CD4-positive, alpha-beta T cell treated with Interleukin-15 for 1 hour (primary cell): ENCODE results near the gene PPA1.
"Not testable (repeated sequence)": the region's sequence is repeated elsewhere in the genome, so short reads cannot be mapped to it uniquely, and the experiment has no call there.

Experiments
- DNase-seq: peaks from one replicate; pipeline ENCODE4 v3.0.0-alpha.2; 2020

The PPA1 gene

DNA sequence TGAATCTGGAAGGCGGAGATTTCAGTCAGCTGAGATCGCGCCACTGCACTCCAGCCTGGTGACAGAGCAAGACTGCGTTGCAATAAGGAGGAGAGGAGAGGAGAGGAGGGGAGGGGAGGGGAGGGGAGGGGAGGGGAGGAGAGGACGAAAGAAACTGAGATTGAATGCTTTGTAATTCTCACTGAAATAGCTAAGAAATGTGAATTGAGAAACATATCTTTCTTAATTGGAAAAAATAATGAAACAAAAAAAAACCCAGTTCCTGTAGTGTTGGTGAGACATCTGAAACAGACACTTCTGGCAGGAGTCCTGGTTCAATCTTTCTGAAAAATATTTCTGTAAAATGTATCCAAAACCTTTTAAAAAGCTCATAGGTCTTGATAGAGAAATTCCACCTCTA, 26.5 kb downstream of the PPA1 start:
- no peak for DNase-seq

DNA sequence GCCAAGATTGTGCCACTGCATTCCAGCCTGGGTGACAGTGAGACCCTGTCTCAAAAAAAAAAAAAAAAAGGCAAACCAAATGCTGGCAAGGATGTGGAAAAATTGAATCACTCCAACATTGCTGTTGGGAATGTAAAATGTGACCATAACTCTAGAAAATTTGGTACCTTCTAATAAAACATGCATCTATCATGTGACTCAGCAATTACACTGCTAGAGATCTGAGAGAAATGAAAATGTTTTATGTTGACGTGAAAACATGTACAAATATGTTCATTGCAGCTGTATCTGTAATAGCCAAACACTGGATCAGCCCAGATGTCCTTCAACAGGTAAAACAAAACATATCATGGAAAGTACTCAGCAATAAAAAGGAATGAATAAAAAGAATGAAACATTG, 32.1 kb downstream of the PPA1 start:
- no peak for DNase-seq

DNA sequence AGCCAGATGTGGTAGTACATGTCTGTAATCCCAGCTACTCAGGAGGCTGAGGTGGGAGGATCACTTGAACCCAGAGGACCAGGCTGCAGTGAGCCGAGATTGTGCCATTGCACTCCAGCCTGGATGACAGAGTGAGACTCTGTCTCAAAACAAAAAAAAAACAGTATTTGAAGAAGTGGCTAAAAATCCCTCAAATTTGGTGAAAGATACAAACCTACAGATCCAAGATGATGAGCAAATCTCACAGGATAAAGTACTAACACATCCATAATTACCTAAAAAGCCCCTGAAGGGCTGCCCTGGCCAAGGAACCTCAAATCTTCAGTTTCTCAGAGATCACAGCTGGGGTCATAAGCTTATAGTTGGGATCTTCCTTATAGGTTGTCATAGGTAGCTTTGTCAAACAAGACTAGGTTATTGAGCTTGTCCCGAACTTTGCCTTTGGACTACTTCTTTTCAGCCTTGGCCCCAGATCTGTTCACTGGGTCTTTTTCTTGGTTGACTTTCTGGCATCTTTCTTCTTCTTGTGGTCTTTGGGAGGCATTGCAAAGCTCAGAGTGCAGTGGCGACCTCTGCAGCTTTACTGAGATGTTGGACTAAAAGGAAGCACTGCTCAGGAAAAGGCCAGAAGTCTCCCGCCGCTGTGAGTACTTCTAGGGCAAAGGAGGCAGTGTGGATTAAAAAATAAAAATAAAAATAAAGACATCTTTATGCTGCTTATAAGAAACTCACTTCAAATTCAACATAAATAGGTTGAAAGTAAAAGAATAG, 34.3 kb downstream of the PPA1 start:
- DNase-seq = no peak

DNA sequence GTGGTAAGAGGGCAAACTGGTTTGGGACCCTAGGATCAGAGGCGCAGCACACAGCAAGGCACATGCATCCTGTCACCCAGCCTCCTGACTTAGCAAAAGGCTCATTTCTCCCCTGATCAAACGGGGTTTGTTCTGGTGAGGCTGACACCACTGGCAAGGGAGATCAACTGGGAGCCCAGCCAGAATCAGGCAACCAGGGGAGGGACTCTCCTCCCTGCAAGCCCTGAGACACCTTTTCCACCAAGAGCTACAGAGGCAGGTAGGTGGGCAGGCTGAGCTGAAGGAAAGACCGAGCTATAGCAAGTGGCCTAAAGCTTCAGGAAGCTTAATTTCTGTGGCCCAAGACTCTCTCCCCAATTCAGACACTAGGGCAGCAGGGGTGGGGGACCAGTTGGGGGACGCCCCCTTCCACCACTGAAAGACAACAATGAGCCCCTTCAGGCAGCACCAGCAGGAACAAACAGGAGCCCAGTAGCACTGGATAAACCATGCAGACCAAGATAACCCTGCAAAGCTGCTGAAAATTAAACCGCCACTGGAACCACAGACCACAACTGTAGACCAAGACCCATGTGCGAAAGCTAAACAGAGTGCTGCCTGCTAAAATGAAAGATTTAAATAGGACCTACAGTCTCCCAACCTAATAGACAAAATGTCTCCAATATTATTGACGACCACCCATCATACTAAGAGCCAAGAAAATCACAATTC, 35.8 kb downstream of the PPA1 start:
- no peak for DNase-seq

DNA sequence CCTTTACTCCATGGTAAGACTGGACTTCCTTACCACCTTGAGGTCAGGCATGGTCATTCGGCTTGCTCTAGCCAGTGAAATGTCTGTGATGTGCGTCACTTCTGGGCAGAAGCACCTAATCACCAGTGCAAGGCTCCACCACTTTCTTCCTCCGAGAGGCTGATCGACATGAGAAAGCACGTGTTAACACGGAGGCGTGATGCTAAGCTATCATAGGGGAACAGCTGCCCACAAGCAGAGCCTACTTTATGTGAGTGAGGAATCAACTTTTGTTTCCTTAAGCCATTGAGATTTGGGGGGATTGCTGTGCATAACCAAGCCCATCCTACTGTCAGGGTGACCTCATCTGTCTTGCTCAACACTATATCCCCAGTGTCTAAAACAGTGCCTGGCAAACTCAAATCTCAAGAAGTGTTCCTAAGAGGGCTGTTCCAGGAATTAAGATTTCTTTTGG, 39.8 kb downstream of the PPA1 start:
- no peak for DNase-seq

DNA sequence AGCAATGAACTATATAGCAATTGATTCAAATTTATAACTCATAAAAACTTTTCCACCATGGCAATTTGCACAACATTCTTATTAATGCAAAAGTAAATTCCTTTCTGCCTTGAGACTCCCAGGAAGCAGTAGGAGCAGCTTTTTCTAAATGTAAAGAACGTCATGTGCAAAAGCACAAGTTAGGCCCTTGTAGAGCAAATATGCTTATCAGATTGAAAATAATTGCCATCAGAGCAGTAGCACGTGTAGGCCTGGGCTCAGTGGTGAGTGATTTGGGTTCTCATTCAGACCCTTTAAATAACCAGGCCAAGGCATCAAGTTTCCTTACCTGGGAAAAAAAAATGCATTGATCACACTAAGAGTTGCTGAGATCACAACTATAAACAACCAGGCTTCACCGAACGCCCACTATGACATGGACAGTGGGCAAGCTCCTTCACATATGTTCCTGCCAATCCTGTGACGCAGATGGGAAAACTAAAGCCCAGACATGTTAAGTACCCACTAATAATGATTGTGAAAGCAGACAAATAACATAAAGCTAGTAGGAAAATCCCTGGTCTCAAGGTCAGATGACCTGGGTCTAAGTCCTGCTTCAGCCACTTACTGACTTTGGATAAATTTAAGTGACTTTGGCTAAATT, 40.8 kb downstream of the PPA1 start:
- no peak for DNase-seq

DNA sequence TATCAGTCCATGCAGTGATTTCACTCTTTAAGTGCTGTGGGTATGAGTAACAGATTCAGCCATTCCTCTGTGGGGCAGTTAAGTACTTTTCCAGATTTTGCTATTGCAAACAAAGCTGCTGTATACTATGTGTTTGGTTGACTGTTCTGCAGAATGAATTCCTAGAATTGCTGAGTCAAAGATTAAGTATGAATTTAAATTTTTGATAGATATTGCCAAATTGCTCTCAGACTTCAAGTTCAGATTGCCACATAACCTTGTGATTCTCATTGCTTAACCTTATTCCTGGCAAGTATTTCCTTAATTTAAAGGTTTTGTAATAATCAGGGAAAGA, 41.3 kb downstream of the PPA1 start:
- no peak for DNase-seq

DNA sequence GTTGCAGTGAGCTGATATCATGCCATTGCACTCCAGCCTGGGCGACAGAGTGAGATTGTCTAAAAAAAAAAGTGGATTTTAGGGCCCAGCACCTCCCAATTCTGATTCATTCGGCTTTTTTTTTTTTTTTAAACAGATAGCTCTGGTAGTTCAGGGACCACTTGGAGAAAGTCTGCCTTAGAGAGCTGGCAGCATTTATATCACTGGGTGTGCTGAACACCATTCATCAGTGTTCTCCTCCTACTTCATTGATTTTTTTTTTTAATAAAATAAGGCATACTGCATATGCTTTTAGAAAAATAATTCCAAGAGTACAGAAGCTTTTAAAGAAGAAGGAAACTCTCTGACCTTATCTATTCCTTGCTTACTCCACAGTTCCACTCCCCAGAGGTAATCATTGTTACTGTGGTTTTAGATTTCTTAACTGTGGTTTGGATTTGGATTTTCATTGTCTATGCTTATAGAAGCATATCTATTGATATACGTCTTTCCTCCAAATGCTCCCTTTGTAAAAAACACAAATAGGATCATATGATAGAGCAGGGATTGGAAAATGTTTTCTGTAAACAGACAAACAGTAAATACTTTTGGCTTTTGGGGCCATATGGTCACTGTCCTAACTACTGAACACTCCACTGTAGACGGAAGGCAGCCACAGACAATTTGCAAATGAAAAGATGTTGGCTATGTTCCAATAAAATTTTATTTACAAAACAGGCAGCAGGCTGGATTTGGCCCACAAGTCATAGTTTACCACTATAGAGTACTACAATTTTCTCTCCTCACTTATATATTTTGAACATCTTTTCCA, 41.9 kb downstream of the PPA1 start:
- no peak for DNase-seq

DNA sequence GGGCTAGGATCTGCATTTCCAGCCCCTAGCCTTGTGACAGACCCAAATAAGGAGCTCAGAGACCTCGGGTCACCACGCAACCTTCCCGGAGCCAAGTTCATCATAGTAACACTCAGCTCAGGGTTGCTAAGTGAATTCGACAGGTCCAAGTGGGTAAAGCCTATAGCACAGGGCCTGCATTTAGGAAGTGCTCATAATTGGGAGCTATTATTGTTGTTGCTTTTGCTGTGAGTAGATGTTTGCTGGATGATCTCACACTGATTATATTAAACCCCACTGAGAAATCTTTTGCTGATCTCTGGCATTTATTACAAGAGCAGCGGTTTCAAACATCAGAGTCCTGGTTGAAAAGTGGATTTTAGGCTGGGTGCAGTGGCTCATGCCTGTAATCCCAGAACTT, 42.6 kb downstream of the PPA1 start:
- no peak for DNase-seq

DNA sequence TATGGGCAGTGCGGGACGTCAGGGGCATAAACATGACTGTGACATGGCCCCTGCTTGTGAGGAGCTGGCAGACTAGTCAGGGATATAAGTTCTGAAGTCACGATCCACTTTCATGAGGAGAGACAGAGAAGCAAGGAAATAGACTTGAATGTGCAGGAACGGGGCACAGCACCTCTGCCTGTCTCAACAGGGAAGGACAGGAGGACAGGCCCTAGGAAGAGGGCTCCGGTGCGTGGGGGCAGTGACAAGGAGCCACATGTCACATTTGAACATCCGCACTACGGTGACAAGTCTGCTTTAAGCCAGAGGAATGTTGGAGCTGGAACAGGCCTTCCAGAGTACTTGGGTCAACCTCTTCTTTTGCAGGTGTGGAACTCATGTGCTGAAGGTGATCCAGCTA, 43.1 kb downstream of the PPA1 start:
- no peak for DNase-seq

DNA sequence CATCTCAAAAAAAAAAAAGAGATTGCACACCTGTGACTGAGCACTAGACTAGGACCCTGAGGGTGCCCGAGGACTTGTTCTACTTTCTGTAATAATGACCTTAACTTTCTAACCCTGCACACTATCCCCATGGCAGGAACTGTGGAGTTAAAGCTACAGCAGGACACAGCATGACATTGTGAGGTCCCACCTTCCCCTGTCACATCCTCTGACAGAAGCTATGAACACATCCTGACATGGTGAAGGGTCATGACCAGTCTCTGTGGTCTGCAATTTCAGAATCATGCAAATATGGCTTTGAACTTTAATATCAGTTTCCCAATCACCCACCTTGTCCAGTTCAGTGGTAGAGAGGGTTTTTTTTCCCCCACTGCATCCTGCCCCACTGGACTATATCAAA, 44.5 kb downstream of the PPA1 start:
- DNase-seq = no peak

DNA sequence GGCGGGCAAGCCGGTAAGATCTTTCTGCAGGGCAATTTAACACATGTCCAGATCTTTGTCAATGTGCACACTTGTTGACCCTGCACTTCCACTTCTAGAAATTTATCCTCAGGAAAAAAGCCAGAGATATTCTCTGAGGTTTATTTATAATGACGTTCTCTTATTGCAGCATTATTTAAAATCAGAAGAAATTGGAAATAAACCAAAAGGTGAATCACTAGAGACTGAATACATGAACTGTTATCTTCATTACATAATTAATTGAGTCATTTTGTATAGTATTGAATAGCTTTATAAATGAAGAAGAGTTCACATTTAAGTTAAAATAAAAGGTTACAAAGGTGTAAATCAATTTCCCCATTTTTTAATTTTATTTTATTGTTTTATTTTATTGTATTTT, 46.7 kb downstream of the PPA1 start:
- no peak for DNase-seq

DNA sequence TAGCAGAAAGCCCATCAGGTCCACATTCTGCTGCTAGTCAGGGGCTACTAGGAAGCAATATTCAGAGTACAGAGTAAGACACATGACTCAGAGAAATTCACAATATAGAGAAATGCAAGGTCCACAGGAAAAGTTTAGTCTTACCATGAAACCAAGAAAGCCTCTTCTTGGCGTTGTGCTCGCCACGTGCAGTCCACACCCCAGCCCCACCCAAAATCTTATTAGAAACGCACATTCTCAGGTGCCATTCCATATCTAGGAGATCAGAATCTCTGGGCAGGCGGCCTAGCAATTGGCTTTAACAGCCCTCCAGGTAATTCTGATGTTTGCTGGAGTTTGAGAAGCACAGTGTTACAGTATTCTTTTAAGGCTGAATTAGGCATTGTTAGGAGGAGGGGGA, 47.1 kb downstream of the PPA1 start:
- no peak for DNase-seq

DNA sequence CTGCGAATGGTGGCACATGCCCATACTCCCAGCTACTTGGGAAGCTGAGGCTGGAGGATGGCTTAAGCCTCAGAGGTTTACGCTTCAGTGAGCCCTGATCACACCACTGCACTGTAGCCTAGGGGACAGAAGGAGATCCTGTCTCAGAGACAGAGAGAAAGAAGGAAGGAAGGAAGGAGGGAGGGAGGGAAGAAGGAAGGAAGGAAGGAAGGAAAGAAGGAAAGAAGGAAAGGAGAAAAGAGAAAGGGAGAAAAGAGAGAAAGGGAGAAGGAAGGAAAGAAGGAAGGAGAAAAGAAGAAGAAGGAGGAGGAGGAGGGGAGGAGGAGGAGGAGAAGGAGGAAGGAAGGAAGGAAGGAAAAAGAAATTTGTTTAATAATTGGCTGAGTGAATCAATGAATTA, 49.9 kb downstream of the PPA1 start:
- no peak for DNase-seq

DNA sequence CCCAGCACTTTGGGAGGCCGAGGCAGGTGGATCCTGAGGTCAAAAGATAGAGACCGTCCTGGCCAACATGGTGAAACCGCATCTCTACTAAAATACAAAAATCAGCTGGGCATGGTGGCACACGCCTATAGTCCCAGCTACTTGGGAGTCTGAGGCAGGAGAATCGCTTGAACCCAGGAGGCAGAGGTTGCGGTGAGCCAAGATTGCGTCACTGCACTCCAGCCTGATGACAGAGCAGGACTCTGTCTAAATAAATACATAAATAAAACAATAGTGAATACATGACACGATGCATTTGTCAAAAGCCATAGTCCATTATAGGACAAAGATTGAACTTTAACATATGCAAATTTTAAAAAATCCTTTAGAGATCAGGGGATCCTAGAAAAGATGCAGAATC, 54.0 kb downstream of the PPA1 start:
- DNase-seq = not testable (repeated sequence)

DNA sequence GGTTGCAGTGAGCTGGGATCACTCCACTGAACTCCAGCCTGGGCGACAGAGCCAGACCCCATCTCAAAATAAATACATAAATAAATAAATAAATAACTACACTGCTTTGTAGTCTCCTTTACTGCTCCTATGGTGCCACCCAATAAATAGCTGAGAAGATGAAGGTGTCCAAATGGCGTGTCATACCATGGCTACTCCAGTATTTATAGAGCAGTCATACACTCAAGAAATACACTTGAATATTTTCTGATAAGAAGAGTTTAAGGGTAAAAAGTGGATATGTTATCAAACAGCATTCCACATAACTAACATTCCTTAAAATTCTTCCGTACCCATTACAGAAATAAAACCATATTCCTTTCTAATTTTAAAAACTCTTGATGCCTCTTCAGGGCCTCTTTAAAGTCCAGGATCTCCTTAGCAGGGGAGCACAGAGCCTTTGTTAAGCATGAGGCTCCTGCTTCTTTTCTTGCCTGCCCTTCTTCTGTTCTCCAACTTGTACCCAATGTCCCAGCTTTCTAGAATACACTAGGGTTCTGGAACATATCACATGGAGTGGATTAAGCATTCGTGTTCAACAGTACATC, 55.0 kb downstream of the PPA1 start:
- no peak for DNase-seq

DNA sequence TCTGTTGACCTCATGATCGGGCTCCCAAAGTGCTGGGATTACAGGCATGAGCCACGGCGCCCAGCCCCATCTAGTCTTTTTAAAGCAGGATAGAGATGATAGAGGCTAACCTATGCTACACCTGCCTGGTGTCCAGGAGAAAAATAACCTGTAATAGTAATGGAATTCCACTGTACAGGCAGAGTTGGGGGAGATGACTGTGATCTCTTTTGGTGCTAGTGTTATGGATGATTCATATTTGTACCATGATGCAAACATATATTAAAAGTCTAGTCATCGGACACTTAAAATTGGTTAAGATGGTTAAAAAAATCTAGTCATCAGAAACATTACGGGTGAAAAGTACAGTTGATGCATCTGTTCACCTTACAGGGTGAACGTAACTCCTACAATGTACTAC, 56.8 kb downstream of the PPA1 start:
- no peak for DNase-seq

DNA sequence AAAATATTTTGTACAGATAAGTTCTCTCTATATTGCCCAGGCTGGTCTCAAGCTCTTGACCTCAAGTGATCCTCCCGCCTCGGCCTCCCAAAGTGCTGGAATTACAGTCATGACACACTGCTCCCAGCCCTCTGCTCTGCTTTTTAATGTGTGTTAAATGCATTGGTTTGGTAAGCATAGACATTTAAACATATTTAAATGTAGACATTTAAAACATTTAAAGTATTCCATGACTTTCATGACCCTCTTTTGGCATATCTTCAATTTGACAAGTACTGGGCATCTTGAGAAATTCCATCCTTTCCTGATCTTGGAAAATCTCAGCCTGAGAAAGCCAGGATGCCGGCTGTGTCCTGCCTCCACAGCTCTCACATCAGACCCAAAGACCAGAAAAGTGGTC, 57.7 kb downstream of the PPA1 start:
- no peak for DNase-seq

DNA sequence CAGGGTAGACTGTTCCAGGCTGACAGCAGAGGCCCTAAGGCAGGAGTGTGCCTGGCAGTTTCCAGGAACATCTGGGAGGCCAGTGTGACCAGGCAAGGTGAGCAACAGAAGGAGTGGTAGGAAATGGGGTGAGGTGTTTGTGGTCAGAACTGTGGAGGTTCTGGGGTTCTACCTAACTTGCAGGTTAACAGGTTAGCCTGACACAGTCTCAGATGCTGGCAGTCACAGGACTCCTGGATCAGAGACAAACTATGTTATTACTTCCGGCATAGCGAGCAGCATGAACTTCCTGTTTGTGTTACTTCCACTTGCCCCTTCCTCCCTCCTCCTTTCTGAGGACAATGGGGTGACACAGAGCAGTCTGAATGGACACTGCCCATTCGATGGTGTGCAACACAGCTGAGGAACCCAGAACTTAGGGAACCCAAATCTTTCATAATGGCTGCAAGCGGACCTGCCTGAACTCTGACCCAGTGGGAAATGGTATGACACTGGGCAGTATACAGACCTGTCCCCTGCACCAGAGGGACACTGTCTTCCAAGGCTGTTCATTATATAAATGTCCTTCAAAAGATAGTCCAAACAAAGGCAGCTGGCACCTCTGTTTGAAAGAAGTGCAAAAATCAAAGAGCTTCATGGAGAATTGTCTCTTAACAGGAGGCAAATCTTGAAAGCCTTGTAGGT, 59.0 kb downstream of the PPA1 start:
- DNase-seq = peak; percentile 62

DNA sequence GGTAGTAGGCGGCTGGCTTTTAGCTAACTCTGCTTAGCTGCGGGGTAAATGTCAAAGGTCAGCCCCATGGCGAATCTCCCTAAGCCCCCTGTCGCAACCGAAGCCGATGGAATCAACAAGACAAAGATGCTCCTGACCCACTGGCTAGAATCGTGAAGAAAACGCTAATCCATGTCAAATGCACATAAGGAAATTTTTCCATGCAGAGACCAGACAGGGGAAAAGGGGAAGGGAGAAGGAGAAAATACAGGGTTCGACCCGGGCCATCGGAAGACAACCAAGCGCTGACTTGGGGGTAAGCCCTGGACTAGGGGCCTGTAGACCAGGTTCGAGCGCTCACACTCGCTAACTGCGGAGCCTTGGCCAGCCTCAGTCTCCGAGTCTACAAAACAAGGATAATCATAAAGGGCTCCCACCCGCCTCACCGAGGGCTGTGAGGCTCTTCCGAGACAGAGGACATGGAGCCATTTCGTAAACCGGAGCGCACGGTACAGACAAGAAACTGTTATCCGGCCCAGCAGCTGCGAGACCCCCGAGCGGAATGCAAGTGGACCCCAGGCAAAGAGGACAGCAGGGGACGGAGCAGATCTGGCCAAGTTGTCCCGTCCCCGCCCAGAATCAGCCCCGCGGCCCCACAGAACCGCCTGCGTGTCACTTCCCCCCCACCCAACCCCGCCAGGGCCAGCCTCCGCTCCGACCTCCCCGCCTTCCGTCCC, 63.4 kb downstream of the PPA1 start:
- no peak for DNase-seq

DNA sequence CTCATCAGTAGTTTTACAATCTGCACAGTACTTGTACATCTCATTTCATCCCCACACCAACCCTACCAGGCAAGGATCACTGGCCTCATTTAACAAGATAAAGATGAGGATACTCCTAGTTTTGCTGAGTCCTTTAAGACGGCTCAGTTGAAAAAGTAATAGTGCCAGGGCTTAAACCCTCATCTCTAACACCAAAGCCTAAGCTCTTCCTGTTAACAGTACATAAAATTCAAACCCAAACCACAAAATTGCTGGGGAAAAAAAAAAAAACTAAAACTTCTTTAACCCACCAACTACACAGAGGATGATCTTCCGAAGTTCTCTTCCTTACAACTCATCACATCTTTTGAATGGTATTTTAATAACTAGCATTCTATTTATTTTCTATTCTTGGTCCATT, 64.2 kb downstream of the PPA1 start:
- DNase-seq = no peak

DNA sequence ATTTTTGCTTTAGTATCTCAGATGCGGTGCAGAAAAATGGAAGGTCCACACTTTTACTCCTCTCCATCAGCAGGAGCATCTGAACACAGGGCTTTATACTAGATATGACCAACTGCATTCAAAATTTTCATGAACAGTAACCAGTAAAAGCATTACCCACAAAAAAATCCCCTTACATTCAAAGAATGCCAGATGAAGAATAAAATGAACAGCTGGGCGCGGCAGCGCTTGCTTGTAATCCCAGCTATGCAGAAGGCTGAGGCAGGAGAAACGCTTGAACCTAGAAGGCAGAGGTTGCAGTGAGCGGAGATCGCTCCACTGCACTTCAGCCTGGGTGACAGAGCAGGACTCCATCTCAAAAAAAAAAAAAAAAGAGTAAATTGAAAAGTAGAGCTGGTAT, 66.0 kb downstream of the PPA1 start:
- no peak for DNase-seq
